CD4-positive, alpha-beta T cell treated with Interleukin-21 for 1 hour (primary cell): ENCODE results near the gene FBL.
"Not testable (repeated sequence)": the region's sequence is repeated elsewhere in the genome, so short reads cannot be mapped to it uniquely, and the experiment has no call there.

Experiments used
- DNase-seq: peaks from one replicate; pipeline ENCODE4 v3.0.0-alpha.2; 2020

FBL gene

GRCh38 chr19:39875401-39875864, 29.3 kb upstream of the FBL start:
- not testable (repeated sequence) for DNase-seq

- DNase-seq = no peak
These were observed 28.2 kb upstream of the FBL start for GRCh38 chr19:39874404-39874803.

GRCh38 chr19:39873385-39873784, 27.2 kb upstream of the FBL start:
- no peak for DNase-seq

- DNase-seq = no peak
These were observed 26.0 kb upstream of the FBL start for GRCh38 chr19:39871886-39872866.

DNA sequence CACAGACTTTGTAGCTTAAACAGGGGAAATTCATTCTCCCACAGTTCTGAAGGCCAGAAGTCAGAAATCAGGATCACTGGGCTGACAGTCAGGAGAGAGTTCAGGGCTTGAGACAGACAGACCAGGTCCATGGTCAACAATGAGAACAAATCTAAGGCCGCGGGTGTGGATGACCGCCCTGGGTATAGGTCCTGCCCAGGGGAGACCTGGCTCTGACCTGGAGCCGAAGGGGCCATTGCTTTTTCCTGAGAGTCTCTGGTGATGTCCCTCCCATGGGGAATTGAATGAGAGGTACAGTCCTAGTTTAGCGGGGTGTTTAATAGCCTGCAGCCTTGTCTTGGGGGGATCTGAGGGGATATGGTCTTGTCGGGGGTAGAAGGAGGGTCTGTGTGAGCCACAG, 25.2 kb upstream of the FBL start:
- no peak for DNase-seq

DNA sequence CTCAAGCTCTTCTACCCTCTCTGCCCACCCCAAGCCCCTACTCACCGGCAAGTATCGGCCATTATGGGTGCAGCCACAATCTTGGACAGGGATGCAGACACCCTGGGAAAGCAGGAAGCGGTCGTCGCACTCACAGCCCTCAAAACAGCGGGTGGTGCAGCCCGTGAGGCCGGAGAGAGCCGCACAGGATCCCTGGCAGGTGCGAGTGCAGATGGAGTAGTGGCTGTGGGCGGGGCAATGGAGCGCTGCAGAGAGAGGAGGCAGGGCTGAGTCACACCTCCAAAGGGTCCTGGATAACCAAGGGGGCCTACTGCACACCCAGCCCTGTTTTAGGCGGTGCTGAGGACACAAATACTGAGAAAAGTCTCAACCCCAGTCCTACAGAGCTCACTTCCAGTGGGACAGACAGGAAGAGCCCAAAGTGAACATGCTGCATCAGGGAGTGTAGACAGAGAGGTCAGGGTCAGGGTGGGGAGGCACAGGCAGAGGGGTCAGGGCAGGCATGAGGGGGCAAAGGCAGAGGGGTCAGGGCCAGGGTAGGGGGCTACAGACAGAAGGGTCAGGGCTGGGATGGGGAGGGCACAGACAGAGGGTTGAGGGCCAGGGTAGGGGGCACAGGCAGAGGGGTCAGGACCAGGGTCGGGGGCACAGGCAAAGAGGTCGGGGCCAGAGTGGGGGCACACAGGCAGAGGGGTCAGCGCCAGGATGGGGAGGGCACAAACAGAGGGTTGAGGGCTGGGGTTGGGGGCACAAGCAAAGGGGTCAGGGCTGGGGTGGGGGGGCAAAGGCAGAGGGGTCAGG, 24.2 kb upstream of the FBL start:
- no peak for DNase-seq

DNA sequence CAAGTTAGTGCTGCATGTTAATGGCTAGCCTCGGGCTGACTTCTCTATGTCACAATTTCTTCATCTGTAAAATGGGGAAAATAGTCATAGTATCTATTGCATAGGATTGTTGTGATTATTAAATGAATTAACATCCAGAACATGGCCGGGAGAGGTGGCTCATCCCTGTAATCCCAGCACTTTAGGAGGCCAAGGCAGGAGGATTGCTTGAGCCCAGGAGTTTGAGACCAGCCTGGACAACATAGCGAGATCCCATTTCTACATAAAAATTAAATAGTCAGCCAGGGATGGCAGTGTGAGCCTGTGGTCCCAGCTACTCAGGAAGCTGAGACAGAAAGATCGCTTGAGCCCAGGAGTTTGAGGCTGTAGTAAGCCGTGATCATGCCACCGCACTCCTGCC, 21.8 kb upstream of the FBL start:
- DNase-seq = no peak

DNA sequence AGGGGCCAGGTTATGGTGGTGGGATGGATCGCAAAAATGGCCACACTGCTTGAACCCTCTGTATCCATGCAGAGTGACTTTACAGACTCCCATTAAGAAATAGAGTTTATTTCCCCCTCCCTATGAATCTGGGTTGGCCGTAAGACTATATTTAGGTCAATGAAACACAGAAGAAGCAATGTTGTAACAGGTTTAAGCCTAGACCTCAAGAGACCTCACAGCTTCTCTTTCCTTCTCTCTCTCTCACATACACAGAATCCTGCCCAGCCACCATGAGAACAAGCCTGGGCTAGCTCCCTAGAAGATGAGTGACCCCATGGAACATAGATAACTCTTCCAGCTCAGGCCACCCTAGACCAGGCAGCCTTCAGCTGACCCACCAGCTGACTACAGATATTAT, 21.0 kb upstream of the FBL start:
- no peak for DNase-seq

DNA sequence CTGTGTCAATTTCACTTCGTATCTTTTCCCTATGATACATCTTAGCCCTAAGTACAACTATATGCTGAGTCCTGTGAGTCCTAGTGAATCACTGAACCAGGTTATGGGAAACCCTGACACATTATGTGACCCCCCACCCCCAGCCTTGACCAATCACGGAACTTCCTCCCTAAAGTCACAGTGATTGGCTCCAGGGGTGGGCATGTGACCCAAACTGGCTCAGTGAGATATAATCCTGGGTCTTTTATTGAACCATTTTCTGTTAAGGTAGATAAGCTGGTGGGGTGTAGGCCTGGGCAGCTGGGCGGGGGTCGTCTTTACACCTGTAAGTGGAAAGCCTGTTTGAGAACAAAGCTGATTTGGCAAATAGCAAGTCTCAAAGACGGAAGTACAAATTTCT, 19.8 kb upstream of the FBL start:
- DNase-seq = no peak

GRCh38 chr19:39865186-39865585, 19.0 kb upstream of the FBL start:
- no peak for DNase-seq

- no peak for DNase-seq
These were observed 17.9 kb upstream of the FBL start for GRCh38 chr19:39864118-39864517.

GRCh38 chr19:39858541-39858940, 12.4 kb upstream of the FBL start:
- peak; percentile 84 for DNase-seq

DNA sequence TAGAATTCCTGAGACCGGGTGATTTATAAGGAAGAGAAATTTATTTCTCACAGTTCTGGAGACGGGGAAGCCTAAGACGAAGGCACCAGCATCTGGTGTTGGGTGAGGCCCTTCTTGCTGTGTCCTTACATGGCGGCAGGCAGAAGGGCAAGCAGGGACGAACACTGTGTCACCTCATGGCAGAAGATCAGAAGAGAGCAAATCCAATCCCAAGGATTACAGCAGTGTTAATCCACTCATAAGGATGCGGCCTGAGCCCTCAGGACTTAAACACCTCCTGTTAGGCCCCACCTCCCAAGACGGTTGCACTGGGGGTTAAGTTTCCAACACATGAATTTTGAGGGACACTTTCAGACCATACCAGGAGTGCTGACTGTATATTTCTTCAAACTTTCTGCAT, 6.7 kb upstream of the FBL start:
- DNase-seq = no peak

- DNase-seq = no peak
These were observed 4.7 kb upstream of the FBL start for GRCh38 chr19:39850892-39851291.

GRCh38 chr19:39848392-39848791, 2.2 kb upstream of the FBL start:
- DNase-seq = no peak

DNA sequence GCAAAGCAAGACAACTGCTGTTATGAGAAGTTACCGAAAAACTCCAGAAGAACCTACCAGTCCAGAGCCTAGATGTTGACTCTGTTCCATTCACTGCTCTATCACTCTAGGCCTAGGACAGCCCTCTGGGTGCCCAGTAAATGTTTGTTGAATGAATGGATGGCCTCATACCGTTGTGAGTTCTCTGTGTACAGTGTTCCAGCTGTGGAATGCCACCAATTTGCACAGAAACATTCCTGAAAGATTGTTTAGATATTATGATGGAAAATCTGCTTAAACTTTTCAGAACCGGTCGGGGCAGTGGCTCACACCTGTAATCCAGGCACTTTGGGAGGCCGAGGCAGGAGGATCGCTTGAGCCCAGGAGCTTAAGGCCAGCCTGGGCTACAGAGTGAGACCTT, 1.3 kb upstream of the FBL start:
- no peak for DNase-seq

GRCh38 chr19:39846678-39847486, 703 bp upstream of the FBL start:
- no peak for DNase-seq

- DNase-seq = no peak
These were observed 621 bp downstream of the FBL start for GRCh38 chr19:39845584-39845932.

GRCh38 chr19:39845172-39845571, 1.0 kb downstream of the FBL start:
- DNase-seq = no peak

GRCh38 chr19:39843919-39844793, 2.0 kb downstream of the FBL start:
- DNase-seq = peak; percentile 74

DNA sequence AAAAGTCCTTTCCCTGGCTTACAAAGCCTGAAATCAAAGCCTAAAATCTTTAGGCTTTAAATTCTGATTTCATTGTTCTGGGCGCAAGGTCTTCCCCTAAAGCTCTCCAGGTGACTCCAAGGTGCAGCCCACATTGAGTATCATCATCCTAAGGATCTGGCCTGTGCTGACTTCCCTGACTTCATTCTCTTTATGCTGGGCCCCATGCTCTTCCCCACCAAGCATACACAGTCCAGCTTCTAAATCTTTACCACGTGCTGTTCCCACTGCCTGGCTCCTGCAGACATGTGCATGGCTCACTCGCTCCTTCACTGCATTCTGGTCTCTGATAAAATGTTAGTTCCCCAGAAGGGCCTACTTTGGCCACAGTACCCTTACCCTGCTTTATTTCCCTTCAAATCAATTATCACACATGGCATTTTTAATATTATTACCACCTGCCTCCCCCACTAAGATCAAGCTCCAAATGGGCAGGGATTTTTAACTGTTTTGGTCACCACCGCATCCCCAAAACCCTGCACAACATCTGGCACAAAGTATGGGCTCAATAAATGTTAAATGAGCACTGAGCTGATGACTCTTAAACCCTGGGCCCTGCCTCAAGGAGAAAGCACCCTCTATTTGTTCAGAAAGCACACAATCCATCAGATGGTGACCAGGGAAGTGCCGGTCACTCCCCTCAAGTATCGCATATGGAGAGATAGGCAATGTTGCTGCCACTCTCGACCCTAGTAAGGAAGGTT, 3.3 kb downstream of the FBL start:
- DNase-seq = no peak
